Fibroblast of lung (primary cell): ENCODE results near the gene SUPV3L1. TPM values are rescaled to one million over a fixed set of nuclear protein-coding genes. Genes with fewer than 3 reads are reported as not detected.

Experiments used
- DNase-seq, 2 donors: peaks; one replicate each; pipeline versions ENCODE4 v3.0.0 to v3.0.0-alpha.2; 2010; ENCODE audit warnings: low read depth in 2 of 2
- H2AFZ ChIP-seq: 2 replicates; pipeline ENCODE4 v1.5.1; 2012; ENCODE audit warnings: low read length, control low read depth, inconsistent platforms
- H3K27ac ChIP-seq: 2 replicates; pipeline ENCODE4 v1.5.1; 2011; ENCODE audit warnings: low read length, control low read depth; ENCODE audit not compliant: insufficient read depth
- H3K27me3 ChIP-seq: 2 replicates; pipeline ENCODE4 v1.5.1; 2011; ENCODE audit warnings: mild to moderate bottlenecking, low read length; ENCODE audit not compliant: control insufficient read depth, insufficient read depth
- H3K36me3 ChIP-seq: 2 replicates; pipeline ENCODE4 v1.5.1; 2011; ENCODE audit warnings: low read length; ENCODE audit not compliant: control insufficient read depth, insufficient read depth
- H3K4me1 ChIP-seq: 2 replicates; pipeline ENCODE4 v1.5.1; 2011; ENCODE audit warnings: low read length; ENCODE audit not compliant: control insufficient read depth, insufficient read depth; ENCODE audit errors: extremely low read depth
- H3K4me2 ChIP-seq: 2 replicates; pipeline ENCODE4 v1.5.1; 2011; ENCODE audit warnings: low read length, control low read depth; ENCODE audit not compliant: insufficient read depth; ENCODE audit errors: extremely low read depth
- H3K4me3 ChIP-seq, 4 experiments: fragments of 200-600 bp in 1 of 4; sonication (generic) in 1 of 4; replicated peaks in 1 of 4; 2 replicates each; pipeline ENCODE4 v1.5.1; 2011 to 2016; ENCODE audit warnings: low read length in 4 of 4, low read depth in 3 of 4, mild to moderate bottlenecking in 3 of 4, control low read depth in 2 of 4, inconsistent platforms in 1 of 4, mixed read lengths in 1 of 4; ENCODE audit not compliant: insufficient read depth in 1 of 4; ENCODE audit errors: control extremely low read depth in 1 of 4
- H3K79me2 ChIP-seq: 2 replicates; pipeline ENCODE4 v1.5.1; 2012; ENCODE audit warnings: mild to moderate bottlenecking, low read length, inconsistent platforms; ENCODE audit not compliant: control insufficient read depth, insufficient read depth
- H3K9ac ChIP-seq: 2 replicates; pipeline ENCODE4 v1.5.1; 2011; ENCODE audit warnings: mild to moderate bottlenecking, low read length, control low read depth; ENCODE audit not compliant: insufficient read depth
- H3K9me3 ChIP-seq: 2 replicates; pipeline ENCODE4 v1.5.1; 2012; ENCODE audit warnings: low read depth, low read length; ENCODE audit not compliant: control insufficient read depth, insufficient read depth
- H4K20me1 ChIP-seq: 2 replicates; pipeline ENCODE4 v1.5.1; 2011; ENCODE audit warnings: low read length; ENCODE audit not compliant: control insufficient read depth, insufficient read depth; ENCODE audit errors: extremely low read depth
- CTCF ChIP-seq, 2 donors: IDR thresholded peaks in 1 of 2; conservative IDR thresholded peaks in 1 of 2; 1 replicate in 1 of 2; 2 replicates in 1 of 2; pipeline ENCODE4 v1.5.1; 2011 to 2012; ENCODE audit warnings: low read length in 2 of 2, control low read depth in 1 of 2, inconsistent platforms in 1 of 2, low read depth in 1 of 2, mild to moderate bottlenecking in 1 of 2
- EZH2 ChIP-seq: IDR thresholded peaks from 2 replicates; pipeline ENCODE4 v1.5.1; 2012; ENCODE audit warnings: low read length, control low read depth, mild to moderate bottlenecking; ENCODE audit errors: missing control alignments
- polyA plus RNA-seq, 2 donors: library from polyadenylated mRNA; depleted of rRNA in 1 of 2; stranded (reverse) in 1 of 2; unstranded in 1 of 2; fragments of >200 nt; gene quantifications; 2 replicates each; pipeline ENCODE4 v1.2.1, GENCODE V29; 2011 to 2012; ENCODE audit warnings: missing spikeins in 1 of 2
- total RNA-seq: library from RNA; depleted of rRNA; stranded (reverse); fragments of >200 nt; gene quantifications from 2 replicates; pipeline ENCODE4 v1.2.1, GENCODE V29; 2014

Gene SUPV3L1
- total and polyA plus RNA-seq, 2 donors (not counting 1 experiment from before 2014, with no cell fraction given), result 31.8 to 49.5 TPM

GRCh38 chr10:69217119-69217754 lies 37.2 kb downstream of the SUPV3L1 start:
- Histone ChIP-seq H3K4me3 (no peak overlapping the region), H3K4me1 (peaks cover 3% of the 10 kb centered on the region), H4K20me1 (no peaks in the 10 kb centered on the region), H3K4me2 (no peak overlapping the region), H2AFZ (no peak overlapping the region), H3K9me3 (no peaks in the 10 kb centered on the region), H3K9ac (no peak overlapping the region), H3K36me3 (no peaks in the 10 kb centered on the region), H3K79me2 (no peaks in the 10 kb centered on the region), H3K27ac (no peak overlapping the region), H3K27me3 (no peaks in the 10 kb centered on the region)
- peak; percentile 86 to 93 for DNase-seq
- no peak for TF ChIP-seq EZH2

- Histone ChIP-seq H3K4me2 (no peak overlapping the region), H3K9me3 (no peaks in the 10 kb centered on the region), H3K27me3 (no peaks in the 10 kb centered on the region), H4K20me1 (no peaks in the 10 kb centered on the region), H2AFZ (no peak overlapping the region), H3K79me2 (no peaks in the 10 kb centered on the region), H3K4me1 (peaks cover 3% of the 10 kb centered on the region), H3K27ac (no peak overlapping the region), H3K4me3 (no peak overlapping the region), H3K36me3 (no peaks in the 10 kb centered on the region), H3K9ac (no peak overlapping the region)
- TF ChIP-seq CTCF (conservative IDR thresholded peaks at IDR 0.05 in 1 of 2, IDR thresholded peaks at IDR 0.05 in 1 of 2; ENCODE audit: low read depth in 1 of 2, low read length in 2 of 2) (no peak), EZH2 (no peak)
- DNase-seq, result no peak
These were observed 38.8 kb downstream of the SUPV3L1 start for GRCh38 chr10:69218831-69219230.

- DNase-seq, result no peak
- Histone ChIP-seq H3K4me3 (no peak within 1 kb of the TSS), H3K27ac (no peak within 1 kb of the TSS), H3K4me2 (no peak within 1 kb of the TSS), H3K4me1 (peaks cover 3% of the 10 kb centered on the region), H3K9ac (no peak within 1 kb of the TSS), H3K36me3 (no peaks in the 10 kb centered on the region), H4K20me1 (no peaks in the 10 kb centered on the region), H2AFZ (no peak within 1 kb of the TSS), H3K9me3 (no peaks in the 10 kb centered on the region), H3K79me2 (no peaks in the 10 kb centered on the region), H3K27me3 (no peaks in the 10 kb centered on the region)
- no peak for TF ChIP-seq CTCF (conservative IDR thresholded peaks at IDR 0.05 in 1 of 2, IDR thresholded peaks at IDR 0.05 in 1 of 2; ENCODE audit: low read depth in 1 of 2, low read length in 2 of 2)
- TF ChIP-seq EZH2, result no peak
These were observed 40.0 kb downstream of the SUPV3L1 start, which contains the start of gene HKDC1 for GRCh38 chr10:69220041-69220451. Gene HKDC1, plus strand, starts transcription at chr10:69220332. Its CDS starts 104 bp downstream, at chr10:69220436.
